ENCODE results near the gene PXDC1.

Gene PXDC1

GRCh38 chr6:3751077-3751729, at the start of gene PXDC1:
Gene PXDC1, minus strand, starts transcription at chr6:3751713. Its CDS starts 182 bp downstream, at chr6:3751531.
- no peak for DNase-seq (ENCODE audit: low read depth)
- no peak within 1 kb of the TSS for H3K4me3 ChIP-seq (ENCODE audit: low read depth, low read length)
- TF ChIP-seq CTCF (IDR thresholded peaks at IDR 0.05; ENCODE audit: low read depth, low read length) (no peak), POLR2A (IDR thresholded peaks at IDR 0.05; ENCODE audit: extremely low read depth, insufficient read length) (no peak), MYC (IDR thresholded peaks at IDR 0.05; ENCODE audit: low read depth, low read length) (no peak)
- TF ChIP-seq, protein P1, sequence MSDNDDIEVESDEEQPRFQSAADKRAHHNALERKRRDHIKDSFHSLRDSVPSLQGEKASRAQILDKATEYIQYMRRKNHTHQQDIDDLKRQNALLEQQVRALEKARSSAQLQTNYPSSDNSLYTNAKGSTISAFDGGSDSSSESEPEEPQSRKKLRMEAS (IDR thresholded peaks at IDR 0.05; ENCODE audit: low read depth, low read length): no peak

DNA sequence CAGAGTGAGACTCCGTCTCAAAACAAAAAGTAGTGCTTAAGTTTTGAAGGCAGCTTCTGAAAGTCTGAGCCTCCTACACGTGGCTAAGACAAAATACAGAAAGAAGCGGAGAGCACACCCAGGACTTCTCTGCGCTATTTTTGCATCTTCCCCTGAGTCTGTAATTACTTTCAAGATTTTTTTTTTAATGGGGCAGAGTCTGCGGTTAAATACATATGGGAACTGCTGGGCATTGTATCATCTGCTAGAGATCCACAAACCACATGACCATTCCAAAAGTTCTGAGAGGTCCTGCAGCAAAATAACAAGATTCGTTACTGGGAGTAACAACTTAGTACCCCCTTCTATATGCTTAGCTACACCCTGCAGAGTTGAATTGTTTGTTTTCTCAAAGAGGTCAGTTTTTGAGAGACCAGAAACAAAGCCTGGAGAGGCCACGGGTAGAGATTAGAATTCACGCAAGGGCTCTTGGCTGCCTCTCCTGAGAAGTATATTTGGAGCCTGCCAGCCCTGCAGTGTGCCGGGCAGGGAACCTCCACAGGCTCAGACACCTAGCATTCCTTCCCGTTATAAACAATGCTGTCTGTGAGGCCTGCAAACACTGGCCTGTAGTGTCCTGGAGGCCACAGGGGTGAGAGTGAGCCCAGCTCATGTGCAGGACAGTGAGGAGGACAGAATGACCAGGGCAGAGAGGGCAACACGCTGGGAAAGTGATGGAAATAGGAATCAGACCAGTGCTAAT, 49.5 kb upstream of the PXDC1 start:
- TF ChIP-seq POLR2A (IDR thresholded peaks at IDR 0.05; ENCODE audit: extremely low read depth, insufficient read length) (no peak), CTCF (IDR thresholded peaks at IDR 0.05; ENCODE audit: low read depth, low read length) (no peak), MYC (IDR thresholded peaks at IDR 0.05; ENCODE audit: low read depth, low read length) (no peak)
- TF ChIP-seq, protein P1 (IDR thresholded peaks at IDR 0.05; ENCODE audit: low read depth, low read length): no peak
- no peak for DNase-seq (ENCODE audit: low read depth)
- no peak overlapping the region for H3K4me3 ChIP-seq (ENCODE audit: low read depth, low read length)

DNA sequence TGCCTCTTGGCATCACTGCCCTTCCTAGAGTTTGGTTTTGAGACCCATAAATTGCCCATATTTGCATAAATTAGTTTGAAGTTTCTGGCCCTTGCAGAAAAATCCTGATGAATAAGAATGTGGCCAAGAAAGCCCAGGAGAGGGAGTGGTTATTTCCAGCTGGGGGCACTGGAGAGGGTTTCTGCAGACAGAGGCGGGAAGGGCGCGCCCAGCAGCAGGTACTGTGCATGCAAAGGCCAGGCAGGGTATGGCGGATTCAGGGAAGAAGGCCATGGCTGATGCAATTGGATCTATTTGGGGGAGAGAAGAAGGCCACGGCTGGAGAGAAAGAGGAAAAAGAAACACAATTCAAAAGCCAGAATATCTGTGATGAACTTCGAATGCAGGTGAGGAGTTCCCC, 48.2 kb upstream of the PXDC1 start:
- DNase-seq (ENCODE audit: low read depth): no peak
- H3K4me3 ChIP-seq (ENCODE audit: low read depth, low read length): no peak overlapping the region
- TF ChIP-seq MYC (IDR thresholded peaks at IDR 0.05; ENCODE audit: low read depth, low read length): no peak
- TF ChIP-seq, protein P1 (IDR thresholded peaks at IDR 0.05; ENCODE audit: low read depth, low read length): no peak
- no peak for TF ChIP-seq POLR2A (IDR thresholded peaks at IDR 0.05; ENCODE audit: extremely low read depth, insufficient read length)
- TF ChIP-seq CTCF (IDR thresholded peaks at IDR 0.05; ENCODE audit: low read depth, low read length): no peak

DNA sequence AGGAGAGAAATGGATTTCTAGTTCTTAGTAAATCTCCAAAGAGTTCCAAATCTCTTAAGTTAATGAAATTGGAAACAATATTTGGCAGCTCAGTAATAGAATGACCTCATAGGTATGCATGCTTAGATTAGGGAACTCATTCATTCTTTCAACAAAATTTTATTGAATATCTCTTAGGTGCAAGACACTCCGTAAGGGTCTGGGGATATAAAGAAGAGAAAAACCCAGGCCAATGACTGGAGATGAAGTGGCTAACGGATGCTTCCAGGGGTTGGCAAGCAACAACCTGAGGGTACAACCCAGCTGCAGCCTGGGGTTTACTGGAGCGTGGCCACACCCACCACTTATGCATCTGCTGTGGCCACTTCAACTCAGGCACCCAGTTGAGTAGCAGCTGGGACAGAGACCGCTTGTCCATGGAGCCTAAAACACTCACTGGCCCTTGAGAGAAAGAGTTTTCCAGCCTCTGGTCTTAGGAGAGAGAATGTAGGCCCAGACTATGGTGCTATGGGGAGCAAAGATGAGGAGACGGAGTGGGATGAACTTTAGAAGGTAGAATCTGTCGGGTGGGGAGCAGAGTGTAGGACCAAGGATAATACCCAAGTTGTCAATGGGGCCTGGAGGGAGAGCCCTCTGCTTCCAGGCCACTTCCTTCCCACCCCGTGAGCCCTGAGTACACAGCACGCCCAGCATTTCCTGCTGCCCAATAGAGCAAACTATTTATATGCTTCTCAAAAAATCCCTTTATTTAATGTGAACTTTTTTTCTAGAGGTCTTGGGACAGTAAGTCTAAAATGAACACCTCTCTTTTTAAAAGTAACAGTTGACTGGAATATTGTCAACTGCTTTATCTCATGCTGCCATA, 46.8 kb upstream of the PXDC1 start:
- no peak overlapping the region for H3K4me3 ChIP-seq (ENCODE audit: low read depth, low read length)
- TF ChIP-seq, protein P1 (IDR thresholded peaks at IDR 0.05; ENCODE audit: low read depth, low read length): no peak
- no peak for TF ChIP-seq POLR2A (IDR thresholded peaks at IDR 0.05; ENCODE audit: extremely low read depth, insufficient read length)
- no peak for TF ChIP-seq CTCF (IDR thresholded peaks at IDR 0.05; ENCODE audit: low read depth, low read length)
- no peak for TF ChIP-seq MYC (IDR thresholded peaks at IDR 0.05; ENCODE audit: low read depth, low read length)
- no peak for DNase-seq (ENCODE audit: low read depth)

DNA sequence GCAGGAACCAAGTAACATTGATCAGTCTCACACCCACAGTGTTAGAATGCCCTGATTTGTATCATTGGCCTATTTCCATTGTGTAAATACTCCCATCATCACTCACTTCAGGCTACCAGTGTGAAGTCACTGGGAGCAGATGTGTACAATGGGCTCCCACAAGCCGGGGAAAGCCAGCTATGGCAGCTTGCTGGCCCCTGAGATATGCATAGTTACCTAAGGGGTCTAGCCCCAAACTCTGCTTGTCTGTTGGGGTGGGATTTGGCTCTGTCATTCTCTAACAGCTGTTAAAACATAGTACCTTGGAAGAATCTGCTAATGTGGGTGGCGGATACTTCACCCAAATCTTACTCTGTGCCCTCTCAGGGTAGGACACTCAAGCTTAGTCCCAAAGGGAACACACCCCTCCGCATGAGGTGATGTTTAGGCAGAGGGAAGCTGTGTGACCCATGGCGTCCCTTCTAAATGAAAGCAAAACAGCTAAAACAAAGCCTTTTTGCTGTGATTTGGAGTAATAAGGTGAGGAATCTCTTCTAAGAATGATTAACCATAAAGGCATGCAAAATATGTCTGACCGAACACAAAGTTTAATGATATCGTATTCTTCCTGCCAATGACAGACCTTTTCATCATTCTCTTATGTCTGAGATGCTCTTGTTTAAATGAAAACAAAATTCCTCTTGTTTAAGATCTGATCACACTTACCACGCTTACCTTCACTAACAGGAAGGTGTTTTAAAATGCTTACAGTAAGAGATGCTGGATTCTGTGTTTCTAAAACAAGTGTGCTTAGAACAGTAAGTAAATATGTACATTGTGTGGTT, 45.9 kb upstream of the PXDC1 start:
- no peak for DNase-seq (ENCODE audit: low read depth)
- no peak for TF ChIP-seq POLR2A (IDR thresholded peaks at IDR 0.05; ENCODE audit: extremely low read depth, insufficient read length)
- no peak for TF ChIP-seq MYC (IDR thresholded peaks at IDR 0.05; ENCODE audit: low read depth, low read length)
- TF ChIP-seq, protein P1 (IDR thresholded peaks at IDR 0.05; ENCODE audit: low read depth, low read length): no peak
- no peak for TF ChIP-seq CTCF (IDR thresholded peaks at IDR 0.05; ENCODE audit: low read depth, low read length)
- no peak overlapping the region for H3K4me3 ChIP-seq (ENCODE audit: low read depth, low read length)

Data from NB4 (cell line).